Measurements from ENCODE around the gene SNN. TPM values are rescaled to one million over a fixed set of nuclear protein-coding genes. Genes with fewer than 3 reads are reported as not detected.

The SNN gene
- total RNA-seq, 2 experiments from 2014 or later, result 5.6 to 6.2 TPM

- ChIA-PET POLR2A (interaction anchor here (0.6 kb wide), 2 partner anchors 43 to 46 kb away, joined by 3 to 8 read pairs; no protein-coding TSS in a partner anchor), CTCF (interaction anchor here (0.8 kb wide), 1 partner anchor 23 kb away, joined by 3 read pairs; no protein-coding TSS in a partner anchor)
Observed at GRCh38 chr16:11658896-11659708, 9.2 kb upstream of the SNN start.

- POLR2A ChIA-PET, result interaction anchor here (0.7 to 0.8 kb wide), 2 partner anchors 79 to 98 kb away, joined by 4 to 5 read pairs; no protein-coding TSS in a partner anchor
- CTCF ChIA-PET, result interaction anchor here (0.6 to 0.7 kb wide), 2 partner anchors 8 to 95 kb away, joined by 3 read pairs; no protein-coding TSS in a partner anchor
Observed at GRCh38 chr16:11660565-11660964, 7.7 kb upstream of the SNN start.

- ChIA-PET CTCF (interaction anchor here (0.9 kb wide), 1 partner anchor 46 kb away, joined by 3 read pairs; no protein-coding TSS in a partner anchor), POLR2A (no interaction called here)
Observed at GRCh38 chr16:11662582-11662981, 5.7 kb upstream of the SNN start.

- CTCF ChIA-PET, result interaction anchor here (0.9 to 1.4 kb wide), 3 partner anchors 23 to 293 kb away, joined by 3 to 6 read pairs (median 3); no protein-coding TSS in a partner anchor
- POLR2A ChIA-PET, result interaction anchor here (1.3 kb wide), 1 partner anchor 132 kb away, joined by 4 read pairs; the partner anchor contains the start of gene ZC3H7A
Observed at GRCh38 chr16:11665071-11665491, 3.2 kb upstream of the SNN start.

GRCh38 chr16:11666103-11667055 is 1.9 kb upstream of the SNN start:
- CTCF ChIA-PET, result interaction anchor here (0.5 to 1.4 kb wide), 2 partner anchors 134 to 145 kb away, joined by 3 read pairs; no protein-coding TSS in a partner anchor
- POLR2A ChIA-PET, result no interaction called here

DNA sequence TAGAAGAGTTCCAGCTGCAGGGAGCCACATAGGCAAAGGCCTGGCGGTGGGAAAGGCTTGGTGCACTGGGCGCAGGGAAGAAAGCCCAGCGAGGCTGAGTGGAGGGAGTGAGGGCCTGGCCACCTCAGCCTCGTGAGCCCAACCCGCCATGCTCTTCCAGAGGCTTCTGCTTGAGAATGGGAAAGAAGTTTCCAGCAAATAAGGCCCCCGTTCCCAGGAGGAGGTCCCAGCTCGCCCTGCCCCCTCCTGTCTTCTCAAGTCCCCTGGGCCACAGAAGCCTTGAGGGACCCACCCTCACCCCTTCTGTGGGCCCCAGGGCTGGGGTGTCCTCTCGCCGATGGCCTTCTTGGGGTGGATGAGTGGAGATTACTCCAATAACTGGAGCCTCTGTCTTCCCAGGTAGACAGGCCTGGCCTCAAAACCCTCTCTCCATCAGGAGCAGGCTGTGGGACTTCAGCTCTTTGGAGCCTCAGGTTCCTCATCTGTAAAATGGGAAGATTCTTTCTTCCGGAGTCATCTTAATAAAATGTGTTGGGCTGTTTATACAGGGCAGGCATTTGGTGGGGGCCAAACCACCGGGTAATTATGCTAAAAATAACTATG is 933 bp upstream of the SNN start:
- CTCF ChIA-PET, result interaction anchor here (0.6 to 1.4 kb wide), 2 partner anchors 126 to 135 kb away, joined by 3 to 4 read pairs; no protein-coding TSS in a partner anchor
- POLR2A ChIA-PET, result no interaction called here

DNA sequence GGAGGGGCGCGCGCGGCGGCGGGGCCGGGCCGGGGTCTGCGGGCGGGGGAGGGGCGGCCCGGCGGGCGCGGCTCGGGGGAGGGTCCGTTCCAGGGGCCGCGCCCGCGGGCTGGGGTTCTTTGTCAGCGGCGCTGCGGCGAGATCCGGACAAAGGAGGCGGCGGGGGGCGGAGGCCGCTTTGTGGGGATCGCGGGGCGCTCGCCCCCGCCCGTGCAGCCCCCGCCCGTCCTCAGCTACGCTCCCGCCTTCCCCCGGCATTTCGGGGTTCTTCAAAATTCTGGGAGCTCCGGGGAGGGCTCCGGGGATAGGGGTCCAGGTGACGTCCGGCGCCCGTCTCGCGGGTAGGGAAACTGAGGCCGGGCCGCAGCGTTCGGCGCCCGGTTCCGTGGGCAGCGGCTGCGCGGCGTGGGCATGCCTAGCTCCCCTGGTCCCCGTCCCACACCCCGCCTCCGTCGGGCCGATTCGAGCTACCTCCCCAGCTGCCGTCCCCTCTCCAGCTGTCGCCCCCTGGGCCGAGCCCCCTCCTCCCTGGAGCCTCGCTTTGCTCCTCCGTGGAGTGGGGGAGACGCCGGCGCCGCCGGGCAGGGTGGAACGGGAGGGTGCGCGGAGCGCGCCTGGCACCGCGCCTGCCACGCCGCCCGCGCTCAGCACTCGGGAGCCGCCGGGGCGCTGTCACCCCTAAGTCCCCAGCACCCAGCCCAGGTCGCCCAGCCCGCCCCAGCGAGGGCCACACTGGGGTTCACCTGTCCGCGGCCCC is 546 bp downstream of the SNN start:
- ChIA-PET CTCF (interaction anchor here (0.5 to 1.7 kb wide), 4 partner anchors 16 to 147 kb away, joined by 3 to 6 read pairs (median 4); no protein-coding TSS in a partner anchor), POLR2A (interaction anchor here (0.6 kb wide), 1 partner anchor 98 kb away, joined by 4 read pairs; no protein-coding TSS in a partner anchor)

DNA sequence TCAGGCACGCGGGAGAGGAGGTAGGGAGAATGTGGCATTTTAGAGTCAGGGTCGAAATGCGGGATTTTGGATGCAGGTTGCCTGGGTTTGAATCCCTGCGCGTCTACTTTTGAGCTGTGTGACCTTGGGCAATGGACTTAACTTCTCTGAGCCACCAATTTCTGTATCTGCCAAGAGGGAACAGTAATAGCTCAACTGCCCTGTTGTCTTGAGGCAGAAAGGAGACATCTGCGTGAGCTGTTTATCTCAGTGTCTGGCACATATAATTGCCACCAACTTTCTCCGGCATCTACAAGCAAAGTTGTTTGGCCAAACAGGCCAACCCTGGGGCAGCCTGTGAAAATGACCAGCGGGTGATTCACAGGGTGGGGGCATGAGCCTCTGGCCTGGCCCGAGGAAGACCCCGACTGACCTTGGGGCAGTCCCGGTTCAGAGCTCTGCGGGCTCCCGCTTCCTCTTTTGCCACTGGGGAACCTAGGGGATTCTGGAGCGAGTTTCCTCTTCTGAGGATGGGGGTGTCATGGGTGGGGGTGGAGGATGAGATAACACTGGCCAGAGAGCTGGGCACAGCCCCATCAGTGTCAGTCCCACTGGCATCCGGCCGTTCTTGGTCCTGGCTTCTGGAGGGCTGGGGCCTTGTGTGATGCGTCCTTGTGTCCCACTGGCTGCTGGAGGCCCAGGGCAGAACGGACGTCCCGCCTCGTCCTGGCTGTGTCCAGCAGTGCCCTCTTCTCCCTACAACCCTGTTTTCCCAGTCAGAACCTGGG is 1.3 kb downstream of the SNN start:
- POLR2A ChIA-PET, result interaction anchor here (0.6 kb wide), 1 partner anchor 99 kb away, joined by 4 read pairs; no protein-coding TSS in a partner anchor
- CTCF ChIA-PET, result interaction anchor here (0.9 to 1.7 kb wide), 3 partner anchors 29 to 138 kb away, joined by 3 to 6 read pairs (median 4); no protein-coding TSS in a partner anchor

DNA sequence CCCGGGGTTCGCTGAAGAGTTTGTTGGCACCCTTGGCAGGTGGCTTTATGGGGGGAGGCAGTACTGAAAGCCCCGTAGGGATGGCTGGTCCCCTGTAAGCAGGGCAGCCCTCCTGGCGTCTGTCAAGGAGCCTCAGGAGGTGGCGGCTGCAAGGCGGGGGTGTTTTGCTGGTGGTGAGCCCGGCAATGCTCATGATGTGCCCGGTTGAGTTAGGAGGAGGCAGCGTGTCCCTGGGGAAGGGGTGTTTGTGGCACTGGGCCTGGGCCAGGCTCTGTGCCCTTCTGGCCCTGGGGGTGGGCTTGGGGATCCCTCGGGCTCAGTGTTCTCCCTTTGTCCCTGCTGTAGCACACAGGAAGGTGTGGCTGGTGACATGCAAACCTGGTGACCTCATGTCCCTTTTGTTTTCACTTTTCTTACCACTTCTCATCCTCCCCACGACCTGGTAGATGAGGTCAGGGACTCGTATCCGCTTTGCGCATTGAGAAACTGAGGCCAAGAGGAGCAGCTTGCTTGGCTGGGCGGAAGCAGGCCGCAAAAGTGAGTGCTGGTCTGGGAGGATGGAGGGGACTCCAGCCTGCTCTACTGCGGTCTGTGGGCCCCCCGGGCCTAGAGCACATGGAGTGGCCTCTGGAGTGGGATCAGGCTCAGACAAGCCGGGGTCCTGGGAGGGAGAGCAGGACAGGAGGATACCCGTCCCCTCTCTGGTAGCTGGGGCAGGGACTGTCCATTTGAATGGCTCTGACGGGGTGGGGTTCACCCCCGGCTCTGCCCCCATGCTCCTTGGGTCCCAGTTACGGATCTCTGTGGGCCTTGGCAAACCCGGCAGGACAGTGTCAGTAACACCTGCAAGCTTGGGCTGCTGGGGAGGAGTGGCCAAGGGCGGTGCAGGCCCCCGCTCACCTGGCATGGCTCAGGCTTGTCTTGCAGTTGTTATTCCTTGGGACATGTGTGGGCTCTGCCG is 2.2 kb downstream of the SNN start:
- CTCF ChIA-PET, result interaction anchor here (0.9 to 1.7 kb wide), 2 partner anchors 30 to 138 kb away, joined by 3 to 6 read pairs; no protein-coding TSS in a partner anchor

GRCh38 chr16:11671271-11671670 is 3.0 kb downstream of the SNN start:
- POLR2A ChIA-PET, result interaction anchor here (0.5 kb wide), 1 partner anchor 24 kb away, joined by 3 read pairs; no protein-coding TSS in a partner anchor
- CTCF ChIA-PET, result no interaction called here

More for the DNA sequence above, 2.2 kb downstream of the SNN start:
- POLR2A ChIA-PET, result no interaction called here

GRCh38 chr16:11671676-11672075 is 3.4 kb downstream of the SNN start:
- POLR2A ChIA-PET, result interaction anchor here (0.5 kb wide), 1 partner anchor 24 kb away, joined by 3 read pairs; no protein-coding TSS in a partner anchor
- CTCF ChIA-PET, result no interaction called here

DNA sequence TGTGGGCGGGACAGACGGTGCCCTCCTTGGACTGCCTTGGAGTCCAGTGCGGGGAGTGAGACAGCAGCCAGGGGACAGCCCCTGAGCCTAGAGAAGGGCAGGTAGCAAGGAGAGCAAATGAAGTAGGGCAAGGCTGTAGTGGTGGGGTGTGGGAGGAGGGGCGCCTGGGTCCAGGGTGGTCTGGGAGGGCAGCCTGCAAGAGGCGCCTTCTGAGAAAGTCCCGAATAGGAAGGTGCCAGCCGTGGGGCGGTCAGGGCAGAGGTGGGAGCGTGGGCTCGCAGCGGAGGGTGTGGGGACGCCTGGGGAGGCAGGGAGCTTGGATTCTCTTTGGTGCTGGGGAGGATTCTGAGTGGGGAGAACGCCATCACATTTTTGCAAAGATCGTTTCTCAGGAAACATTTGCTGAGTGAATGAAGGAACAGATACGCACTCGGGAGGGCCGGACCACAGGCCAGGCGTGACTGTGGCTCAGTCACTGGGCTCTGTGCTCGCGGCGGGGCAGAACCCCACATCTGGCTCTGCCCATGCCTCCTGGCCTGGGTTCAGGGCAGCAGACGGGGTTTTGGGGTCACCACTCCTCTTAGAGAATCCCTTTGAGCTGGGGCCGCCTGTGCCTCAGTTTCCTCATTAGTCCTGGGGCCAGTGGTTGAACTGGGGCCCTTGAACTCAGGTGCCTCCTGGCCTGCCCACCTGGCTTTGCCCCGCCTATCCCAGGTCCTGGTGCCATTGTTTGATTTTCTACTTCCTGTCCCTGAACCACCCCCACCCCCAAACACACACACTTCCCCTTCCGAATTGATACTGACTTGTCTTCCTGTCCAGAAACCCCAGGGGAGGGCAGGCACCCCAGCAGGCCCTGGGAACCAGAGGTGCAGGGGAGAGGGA is 4.2 kb downstream of the SNN start:
- CTCF ChIA-PET, result interaction anchor here (1.4 kb wide), 1 partner anchor 11 kb away, joined by 7 read pairs; no protein-coding TSS in a partner anchor
- POLR2A ChIA-PET, result interaction anchor here (0.6 kb wide), 1 partner anchor 90 kb away, joined by 3 read pairs; no protein-coding TSS in a partner anchor

GRCh38 chr16:11673091-11674000 is 5.1 kb downstream of the SNN start:
- POLR2A ChIA-PET, result interaction anchor here (0.6 kb wide), 1 partner anchor 91 kb away, joined by 3 read pairs; no protein-coding TSS in a partner anchor
- CTCF ChIA-PET, result interaction anchor here (1.4 kb wide), 1 partner anchor 10 kb away, joined by 7 read pairs; no protein-coding TSS in a partner anchor
